HUES48 (cell line): ENCODE measurements around the gene TANGO6.

Experiments
- H3K27ac ChIP-seq: one replicate; pipeline ENCODE4 v1.7.0; 2013; ENCODE audit warnings: low read depth, low read length, inconsistent platforms
- H3K27me3 ChIP-seq: 2 replicates; pipeline ENCODE4 v1.6.1; 2013; ENCODE audit warnings: mild to moderate bottlenecking, low read length; ENCODE audit not compliant: control insufficient read depth, insufficient read depth
- H3K36me3 ChIP-seq: 2 replicates; pipeline ENCODE4 v1.6.1; 2013; ENCODE audit warnings: low read length; ENCODE audit not compliant: control insufficient read depth, insufficient read depth
- H3K4me1 ChIP-seq: 2 replicates; pipeline ENCODE4 v1.6.1; 2013; ENCODE audit warnings: mild to moderate bottlenecking, low read length; ENCODE audit not compliant: control insufficient read depth, insufficient read depth
- H3K4me3 ChIP-seq: 2 replicates; pipeline ENCODE4 v1.5.1; 2013; ENCODE audit warnings: mild to moderate bottlenecking, low read depth, low read length
- H3K9ac ChIP-seq: 2 replicates; pipeline ENCODE4 v1.6.1; 2013; ENCODE audit warnings: mild to moderate bottlenecking, low read depth, low read length, moderate library complexity
- H3K9me3 ChIP-seq: 2 replicates; pipeline ENCODE4 v1.6.1; 2013; ENCODE audit warnings: low read length; ENCODE audit not compliant: control insufficient read depth, insufficient read depth

Gene TANGO6

GRCh38 chr16:69106491-69107315, 263.4 kb downstream of the TANGO6 start:
- 0 out of 2 replicates have a peak, but pooled peaks cover 2% of the 10 kb centered on the region for H3K27me3 ChIP-seq
- H3K4me1 ChIP-seq, result peaks cover 27% of the 10 kb centered on the region
- peaks cover 27% of the 10 kb centered on the region for H3K36me3 ChIP-seq
- H3K27ac ChIP-seq, result peak overlapping the region; percentile 79
- no peaks in the 10 kb centered on the region for H3K9me3 ChIP-seq
- peak overlapping the region; percentile 89 for H3K4me3 ChIP-seq
- H3K9ac ChIP-seq, result peak overlapping the region; percentile 57

GRCh38 chr16:69107316-69107962, 264.1 kb downstream of the TANGO6 start:
- Histone ChIP-seq H3K4me3 (peak overlapping the region; percentile 89), H3K9ac (peak overlapping the region; percentile 67), H3K9me3 (no peaks in the 10 kb centered on the region), H3K27me3 (0 out of 2 replicates have a peak, but pooled peaks cover 2% of the 10 kb centered on the region), H3K36me3 (peaks cover 35% of the 10 kb centered on the region), H3K27ac (peak overlapping the region; percentile 79), H3K4me1 (peaks cover 21% of the 10 kb centered on the region)

GRCh38 chr16:69108064-69108904, 265.0 kb downstream of the TANGO6 start:
- Histone ChIP-seq H3K9ac (peak overlapping the region; percentile 67), H3K27ac (peak overlapping the region; percentile 79), H3K27me3 (0 out of 2 replicates have a peak, but pooled peaks cover 2% of the 10 kb centered on the region)

GRCh38 chr16:69108905-69109252, 265.5 kb downstream of the TANGO6 start:
- H3K36me3 ChIP-seq, result peaks cover 48% of the 10 kb centered on the region
- H3K4me1 ChIP-seq, result peaks cover 17% of the 10 kb centered on the region
- H3K9ac ChIP-seq, result peak overlapping the region; percentile 19; the same call in 1 of the 2 replicates
- H3K4me3 ChIP-seq, result peak overlapping the region; percentile 89
- peak overlapping the region; percentile 16 for H3K27ac ChIP-seq
- 0 out of 2 replicates have a peak, but pooled peaks cover 2% of the 10 kb centered on the region for H3K27me3 ChIP-seq
- H3K9me3 ChIP-seq, result no peaks in the 10 kb centered on the region

More at GRCh38 chr16:69108064-69108904, 265.0 kb downstream of the TANGO6 start:
- peaks cover 17% of the 10 kb centered on the region for H3K4me1 ChIP-seq
- H3K9me3 ChIP-seq, result no peaks in the 10 kb centered on the region
- peaks cover 42% of the 10 kb centered on the region for H3K36me3 ChIP-seq
- peak overlapping the region; percentile 89 for H3K4me3 ChIP-seq

GRCh38 chr16:69109486-69110270, 266.3 kb downstream of the TANGO6 start:
- H3K9ac ChIP-seq, result no peak overlapping the region
- H3K4me1 ChIP-seq, result peaks cover 17% of the 10 kb centered on the region
- H3K36me3 ChIP-seq, result peaks cover 56% of the 10 kb centered on the region
- H3K9me3 ChIP-seq, result no peaks in the 10 kb centered on the region
- H3K27ac ChIP-seq, result no peak overlapping the region
- no peak overlapping the region for H3K4me3 ChIP-seq
- H3K27me3 ChIP-seq, result 0 out of 2 replicates have a peak, but pooled peaks cover under 1% of the 10 kb centered on the region

GRCh38 chr16:69110406-69110805, 267.1 kb downstream of the TANGO6 start:
- Histone ChIP-seq H3K27ac (no peak overlapping the region), H3K36me3 (peaks cover 63% of the 10 kb centered on the region), H3K27me3 (no peaks in the 10 kb centered on the region), H3K4me3 (no peak overlapping the region), H3K9ac (no peak overlapping the region), H3K4me1 (peaks cover 15% of the 10 kb centered on the region), H3K9me3 (no peaks in the 10 kb centered on the region)

GRCh38 chr16:69111216-69111875, 268.0 kb downstream of the TANGO6 start:
- H3K9me3 ChIP-seq, result no peaks in the 10 kb centered on the region
- H3K36me3 ChIP-seq, result peaks cover 72% of the 10 kb centered on the region
- H3K9ac ChIP-seq, result no peak overlapping the region
- peaks cover 15% of the 10 kb centered on the region for H3K4me1 ChIP-seq
- no peaks in the 10 kb centered on the region for H3K27me3 ChIP-seq
- no peak overlapping the region for H3K4me3 ChIP-seq
- H3K27ac ChIP-seq, result no peak overlapping the region

- Histone ChIP-seq H3K27ac (no peak overlapping the region), H3K36me3 (peaks cover 77% of the 10 kb centered on the region), H3K9ac (no peak overlapping the region), H3K9me3 (no peaks in the 10 kb centered on the region), H3K27me3 (no peaks in the 10 kb centered on the region), H3K4me1 (peaks cover 15% of the 10 kb centered on the region), H3K4me3 (no peak overlapping the region)
Measured at GRCh38 chr16:69111876-69112230, 268.5 kb downstream of the TANGO6 start.

GRCh38 chr16:69112285-69113129, 269.2 kb downstream of the TANGO6 start:
- no peaks in the 10 kb centered on the region for H3K9me3 ChIP-seq
- no peaks in the 10 kb centered on the region for H3K27me3 ChIP-seq
- peaks cover 84% of the 10 kb centered on the region for H3K36me3 ChIP-seq
- H3K4me1 ChIP-seq, result peaks cover 15% of the 10 kb centered on the region
- no peak overlapping the region for H3K9ac ChIP-seq
- no peak overlapping the region for H3K27ac ChIP-seq
- no peak overlapping the region for H3K4me3 ChIP-seq
